H1 (cell line): Measurements from ENCODE around the gene CERS5. TPM values are rescaled to one million over a fixed set of nuclear protein-coding genes. Genes with fewer than 3 reads are reported as not detected.

Experiments
- EGR1 ChIP-seq: IDR thresholded peaks from 2 replicates; pipeline ENCODE4 v1.6.1; 2011; ENCODE audit warnings: low read depth, low read length, borderline replicate concordance
- EZH2 ChIP-seq: fragments of 200-600 bp; sonication (generic); IDR thresholded peaks from 2 replicates; pipeline ENCODE4 v1.7.1; 2012; ENCODE audit warnings: low read depth, mild to moderate bottlenecking, moderate library complexity, low read length, inconsistent platforms; ENCODE audit not compliant: severe bottlenecking
- GTF2F1 ChIP-seq: IDR thresholded peaks from 2 replicates; pipeline ENCODE4 v1.6.1; 2012; ENCODE audit warnings: low read depth, low read length, improper control_type of control experiment, borderline replicate concordance
- HDAC2 ChIP-seq, 2 experiments: fragments of 300-600 bp in 1 of 2; sonication (generic) in 1 of 2; IDR thresholded peaks; 2 replicates each; pipeline ENCODE4 v1.6.1; 2011 to 2012; ENCODE audit warnings: low read depth in 2 of 2, low read length in 2 of 2, mild to moderate bottlenecking in 2 of 2, moderate library complexity in 2 of 2, borderline replicate concordance in 1 of 2, inconsistent platforms in 1 of 2
- POU5F1 ChIP-seq: IDR thresholded peaks from 2 replicates; pipeline ENCODE4 v1.6.1; 2011; ENCODE audit warnings: low read depth, mild to moderate bottlenecking, low read length, moderate library complexity
- RBBP5 ChIP-seq: IDR thresholded peaks from 2 replicates; pipeline ENCODE4 v1.7.1; 2012; ENCODE audit warnings: low read depth, mild to moderate bottlenecking, inconsistent platforms, low read length, moderate library complexity, borderline replicate concordance
- RFX5 ChIP-seq: IDR thresholded peaks from 2 replicates; pipeline ENCODE4 v1.6.1; 2011; ENCODE audit warnings: low read depth, low read length, improper control_type of control experiment, borderline replicate concordance
- RNF2 ChIP-seq: fragments of 200-900, 300-1000 bp; sonication (generic); IDR thresholded peaks from 2 replicates; pipeline ENCODE4 v1.7.1; 2016; ENCODE audit warnings: borderline replicate concordance, low read depth, mild to moderate bottlenecking, antibody characterized with exemption, low read length; ENCODE audit not compliant: poor library complexity, severe bottlenecking; ENCODE audit errors: missing control alignments
- USF2 ChIP-seq: IDR thresholded peaks from 2 replicates; pipeline ENCODE4 v1.6.1; 2011; ENCODE audit warnings: low read length, improper control_type of control experiment
- polyA plus RNA-seq, 7 experiments: library from polyadenylated mRNA; depleted of rRNA in 3 of 7; stranded (reverse) in 5 of 7; unstranded in 2 of 7; fragments of >200 nt in 5 of 7; fragments of 200-250 nt in 2 of 7; gene quantifications; 1 replicate in 5 of 7; 2 replicates in 1 of 7; 4 replicates in 1 of 7; pipeline versions ENCODE4 v1.2.1 to v1.2.3, GENCODE V29; 2011 to 2013; ENCODE audit warnings: missing spikeins in 2 of 7, mixed read lengths in 2 of 7
- total RNA-seq: library from RNA; stranded (reverse); fragmentation: NEBNext Ultra II Directional; extraction: Animal tissue kit (Norgen Biotek cat#: 25700); gene quantifications from 2 replicates; pipeline ENCODE4 v1.2.1, GENCODE V29; 2021

Gene CERS5
- total and polyA plus RNA-seq, 2 of the 8 experiments (the other 6 are each of a cell fraction or from before 2014, with no cell fraction given): 69.2 to 119 TPM

- TF ChIP-seq HDAC2 (IDR thresholded peaks at IDR 0.05; ENCODE audit: borderline replicate concordance in 1 of 2, low read depth in 2 of 2, low read length in 2 of 2) (no peak), RBBP5 (no peak), GTF2F1 (no peak), RFX5 (no peak), EGR1 (no peak), POU5F1 (no peak), EZH2 (no peak), RNF2 (no peak), USF2 (no peak)
These were observed 81.5 kb downstream of the CERS5 start (continued) for GRCh38 chr12:50085615-50086072.
